SK-N-SH treated with all-trans-retinoic acid at 6 μM for 48 hours (cell line): ENCODE measurements around the gene GP1BB.
"Not testable (repeated sequence)": the region's sequence is repeated elsewhere in the genome, so short reads cannot be mapped to it uniquely, and the experiment has no call there.

Source experiments
- ATAC-seq: fragments of 200-7000 bp; cut with Tn5 transposase; 3 replicates; pipeline ENCODE4 v1.9.1; 2020; ENCODE audit warnings: mild to moderate bottlenecking, moderate library complexity
- BACH2 ChIP-seq: fragments of 250-450 bp; sonication (Bioruptor Pico); IDR thresholded peaks from 2 replicates; pipeline ENCODE4 v1.9.0; 2021; ENCODE audit warnings: mild to moderate bottlenecking, borderline replicate concordance
- CREB5 ChIP-seq: fragments of 250-450 bp; sonication (Bioruptor Pico); IDR thresholded peaks from 2 replicates; pipeline ENCODE4 v1.5.1; 2020; ENCODE audit warnings: low read depth, mild to moderate bottlenecking, moderate library complexity
- ESRRG ChIP-seq: fragments of 250-450 bp; sonication (Bioruptor Pico); IDR thresholded peaks from 2 replicates; pipeline ENCODE4 v1.6.1; 2021; ENCODE audit warnings: mild to moderate bottlenecking
- GLIS3 ChIP-seq: fragments of 250-450 bp; sonication (Bioruptor Pico); IDR thresholded peaks from 2 replicates; pipeline ENCODE4 v1.5.0; 2020; ENCODE audit warnings: mild to moderate bottlenecking, moderate library complexity
- OSR1 ChIP-seq: fragments of 250-450 bp; sonication (Bioruptor Pico); IDR thresholded peaks from 2 replicates; pipeline ENCODE4 v1.8.0; 2022; ENCODE audit warnings: moderate library complexity, mild to moderate bottlenecking, inconsistent platforms
- POU6F1 ChIP-seq: fragments of 250-450 bp; sonication (Bioruptor Pico); IDR thresholded peaks from 2 replicates; pipeline ENCODE4 v1.8.0; 2021; ENCODE audit warnings: low read depth, mild to moderate bottlenecking, moderate library complexity, borderline replicate concordance
- PPARA ChIP-seq: fragments of 250-450 bp; sonication (Bioruptor Pico); IDR thresholded peaks from 2 replicates; pipeline ENCODE4 v1.5.0; 2020; ENCODE audit warnings: mild to moderate bottlenecking, borderline replicate concordance
- TCF4 ChIP-seq: fragments of 250-450 bp; sonication (Bioruptor Pico); IDR thresholded peaks from 2 replicates; pipeline ENCODE4 v1.8.0; 2021; ENCODE audit warnings: mild to moderate bottlenecking, moderate library complexity, borderline replicate concordance
- TOX ChIP-seq: fragments of 250-450 bp; sonication (Bioruptor Pico); IDR thresholded peaks from 2 replicates; pipeline ENCODE4 v1.8.0; 2021; ENCODE audit warnings: mild to moderate bottlenecking, moderate library complexity, borderline replicate concordance
- TSHZ2 ChIP-seq: fragments of 250-450 bp; sonication (Bioruptor Pico); IDR thresholded peaks from 2 replicates; pipeline ENCODE4 v1.5.0; 2020; ENCODE audit warnings: mild to moderate bottlenecking, moderate library complexity
- ZFP3 ChIP-seq: fragments of 250-450 bp; sonication (Bioruptor Pico); IDR thresholded peaks from 2 replicates; pipeline ENCODE4 v1.5.0; 2020; ENCODE audit warnings: mild to moderate bottlenecking, moderate library complexity
- ZNF565 ChIP-seq: fragments of 450-650 bp; formaldehyde crosslinking; conservative IDR thresholded peaks from 2 replicates; pipeline ENCODE4 v1.5.0; 2020; ENCODE audit warnings: low read depth, mild to moderate bottlenecking, moderate library complexity
- ZNF8 ChIP-seq: fragments of 450-650 bp; formaldehyde crosslinking; IDR thresholded peaks from 2 replicates; pipeline ENCODE4 v1.5.0; 2020; ENCODE audit warnings: mild to moderate bottlenecking, moderate library complexity
- TF ChIP-seq, protein P1 (sequence below): fragments of 250-450 bp; sonication (Bioruptor Pico); IDR thresholded peaks from 2 replicates; pipeline ENCODE4 v1.8.0; 2020; ENCODE audit warnings: mild to moderate bottlenecking, moderate library complexity, borderline replicate concordance

GP1BB gene

DNA sequence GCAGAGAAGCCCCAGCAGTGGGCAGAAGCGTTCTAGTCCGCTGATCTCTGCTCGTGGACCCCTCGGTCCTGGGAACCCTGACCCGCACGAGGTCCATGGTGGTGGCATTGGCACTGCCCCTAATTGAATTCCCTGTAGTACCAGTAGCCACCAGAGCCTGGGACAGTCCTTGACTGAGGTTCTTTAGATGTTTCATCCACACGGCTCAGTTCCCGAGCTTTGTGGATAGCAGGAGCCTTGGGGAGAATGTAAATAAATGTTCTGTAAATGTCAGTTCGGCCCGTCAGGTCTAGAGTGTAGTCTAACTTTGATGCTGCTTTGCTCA is 48.4 kb upstream of the GP1BB start (continued):
- no peak for TF ChIP-seq POU6F1 (CRISPR knock-in tag)

GRCh38 chr22:19675428-19675827 is 47.9 kb upstream of the GP1BB start:
- ATAC-seq: no peak
- no peak for TF ChIP-seq ZFP3 (CRISPR knock-in tag)

GRCh38 chr22:19676437-19676836 is 46.9 kb upstream of the GP1BB start:
- not testable (repeated sequence) for ATAC-seq

DNA sequence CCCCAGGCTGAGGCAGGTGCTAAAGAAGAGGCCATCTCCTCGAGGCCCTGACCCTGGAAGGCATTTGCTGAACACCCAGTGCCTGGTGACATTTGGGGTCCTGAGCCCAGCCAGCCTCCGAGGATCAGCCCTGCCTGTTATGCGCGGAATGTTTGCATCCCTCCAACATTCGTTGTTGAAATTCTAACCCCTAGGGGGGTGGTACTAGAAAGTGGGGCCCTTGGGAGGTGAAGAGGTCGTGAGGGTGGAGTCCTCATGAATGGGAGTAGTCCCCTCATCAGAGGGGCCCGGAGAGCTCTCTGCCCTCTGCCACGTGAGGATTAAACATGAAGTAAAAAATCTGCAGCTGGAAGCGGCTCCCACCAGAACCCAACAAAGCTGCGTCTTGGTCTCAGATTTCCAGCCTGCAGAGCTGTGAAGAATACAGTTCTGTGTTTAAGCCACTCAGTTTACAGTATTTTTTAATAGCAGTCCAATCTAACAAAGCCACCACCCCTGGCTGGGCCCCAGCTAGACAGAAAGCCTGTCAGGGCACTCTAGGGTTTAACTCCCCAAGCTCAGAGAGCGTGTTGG is 44.3 kb upstream of the GP1BB start:
- no peak for TF ChIP-seq TCF4 (CRISPR knock-in tag)
- no peak for TF ChIP-seq PPARA
- no peak for TF ChIP-seq ZFP3 (CRISPR knock-in tag)
- TF ChIP-seq, protein P1, sequence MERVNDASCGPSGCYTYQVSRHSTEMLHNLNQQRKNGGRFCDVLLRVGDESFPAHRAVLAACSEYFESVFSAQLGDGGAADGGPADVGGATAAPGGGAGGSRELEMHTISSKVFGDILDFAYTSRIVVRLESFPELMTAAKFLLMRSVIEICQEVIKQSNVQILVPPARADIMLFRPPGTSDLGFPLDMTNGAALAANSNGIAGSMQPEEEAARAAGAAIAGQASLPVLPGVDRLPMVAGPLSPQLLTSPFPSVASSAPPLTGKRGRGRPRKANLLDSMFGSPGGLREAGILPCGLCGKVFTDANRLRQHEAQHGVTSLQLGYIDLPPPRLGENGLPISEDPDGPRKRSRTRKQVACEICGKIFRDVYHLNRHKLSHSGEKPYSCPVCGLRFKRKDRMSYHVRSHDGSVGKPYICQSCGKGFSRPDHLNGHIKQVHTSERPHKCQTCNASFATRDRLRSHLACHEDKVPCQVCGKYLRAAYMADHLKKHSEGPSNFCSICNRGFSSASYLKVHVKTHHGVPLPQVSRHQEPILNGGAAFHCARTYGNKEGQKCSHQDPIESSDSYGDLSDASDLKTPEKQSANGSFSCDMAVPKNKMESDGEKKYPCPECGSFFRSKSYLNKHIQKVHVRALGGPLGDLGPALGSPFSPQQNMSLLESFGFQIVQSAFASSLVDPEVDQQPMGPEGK (CRISPR knock-in tag): no peak
- no peak for TF ChIP-seq OSR1
- TF ChIP-seq BACH2: no peak
- no peak for TF ChIP-seq TOX (CRISPR knock-in tag)

GRCh38 chr22:19679522-19680101 is 43.7 kb upstream of the GP1BB start:
- no peak for TF ChIP-seq ZFP3 (CRISPR knock-in tag)
- TF ChIP-seq ZNF8 (CRISPR knock-in tag): no peak
- no peak for TF ChIP-seq BACH2
- TF ChIP-seq OSR1: no peak
- TF ChIP-seq PPARA: no peak
- no peak for TF ChIP-seq ESRRG (CRISPR knock-in tag)
- TF ChIP-seq ZNF565 (CRISPR knock-in tag): no peak
- TF ChIP-seq GLIS3 (CRISPR knock-in tag): no peak
- TF ChIP-seq TSHZ2 (CRISPR knock-in tag): no peak
- TF ChIP-seq, protein P1 (CRISPR knock-in tag): no peak
- TF ChIP-seq CREB5: no peak
- ATAC-seq: peak; percentile 76

More for the DNA sequence above, 44.3 kb upstream of the GP1BB start:
- ATAC-seq: no peak
